ENCODE results near the gene CTSW.
A peak's percentile ranks its signal among the peaks of the same experiment; 100 is the strongest.
"Not testable (repeated sequence)": the region's sequence is repeated elsewhere in the genome, so short reads cannot be mapped to it uniquely, and the experiment has no call there.

Gene CTSW

GRCh38 chr11:65886826-65887722, 7.4 kb downstream of the CTSW start:
- no peak for DNase-seq

GRCh38 chr11:65887723-65888162, 8.1 kb downstream of the CTSW start:
- DNase-seq = no peak

GRCh38 chr11:65888163-65888814, 8.7 kb downstream of the CTSW start, which contains the start of gene FIBP:
FIBP (minus strand) TSS chr11:65888471; CDS start chr11:65888418, 53 bp downstream.
- DNase-seq = peak; percentile 96

DNA sequence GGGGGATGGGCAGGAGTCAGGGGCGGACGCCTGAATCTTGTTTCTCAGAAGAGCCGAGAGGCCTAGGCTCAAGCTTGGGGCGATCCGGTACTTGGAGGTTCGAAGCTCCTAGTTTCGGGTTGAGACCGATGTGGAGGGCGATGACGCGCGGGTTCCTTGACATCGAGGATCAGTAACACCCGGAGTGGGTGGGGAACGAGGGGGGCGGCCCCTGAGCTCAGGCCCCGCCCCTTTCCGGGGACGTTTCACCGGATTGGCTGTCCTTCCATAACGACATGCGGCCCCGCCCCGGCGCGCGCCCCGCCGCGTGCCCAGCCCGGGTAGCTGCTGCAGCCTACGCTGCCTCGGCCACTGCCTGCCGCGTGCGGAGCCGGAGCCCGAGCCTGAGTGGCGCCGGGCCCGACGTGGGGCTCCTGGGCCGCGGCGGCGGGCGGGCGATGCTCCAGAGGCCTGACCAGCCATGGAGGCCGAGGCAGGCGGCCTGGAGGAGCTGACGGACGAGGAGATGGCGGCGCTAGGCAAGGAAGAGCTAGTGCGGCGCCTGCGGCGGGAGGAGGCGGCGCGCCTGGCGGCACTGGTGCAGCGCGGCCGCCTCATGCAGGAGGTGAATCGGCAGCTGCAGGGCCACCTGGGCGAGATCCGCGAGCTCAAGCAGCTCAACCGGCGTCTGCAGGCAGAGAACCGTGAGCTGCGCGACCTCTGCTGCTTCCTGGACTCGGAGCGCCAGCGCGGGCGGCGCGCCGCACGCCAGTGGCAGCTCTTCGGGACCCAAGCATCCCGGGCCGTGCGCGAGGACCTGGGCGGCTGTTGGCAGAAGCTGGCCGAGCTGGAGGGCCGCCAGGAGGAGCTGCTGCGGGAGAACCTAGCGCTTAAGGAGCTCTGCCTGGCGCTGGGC, 10.9 kb downstream of the CTSW start, which contains the start of gene CCDC85B:
TSS of gene CCDC85B (plus strand) at position 350 of the 895 bp plus-strand sequence. CDS start at position 461, 111 bp downstream.
- DNase-seq = peak; percentile 98

- DNase-seq = peak; percentile 86
These were observed 11.8 kb downstream of the CTSW start for GRCh38 chr11:65891219-65892136.

- DNase-seq = not testable (repeated sequence)
These were observed 12.5 kb downstream of the CTSW start for GRCh38 chr11:65892137-65892540.

DNA sequence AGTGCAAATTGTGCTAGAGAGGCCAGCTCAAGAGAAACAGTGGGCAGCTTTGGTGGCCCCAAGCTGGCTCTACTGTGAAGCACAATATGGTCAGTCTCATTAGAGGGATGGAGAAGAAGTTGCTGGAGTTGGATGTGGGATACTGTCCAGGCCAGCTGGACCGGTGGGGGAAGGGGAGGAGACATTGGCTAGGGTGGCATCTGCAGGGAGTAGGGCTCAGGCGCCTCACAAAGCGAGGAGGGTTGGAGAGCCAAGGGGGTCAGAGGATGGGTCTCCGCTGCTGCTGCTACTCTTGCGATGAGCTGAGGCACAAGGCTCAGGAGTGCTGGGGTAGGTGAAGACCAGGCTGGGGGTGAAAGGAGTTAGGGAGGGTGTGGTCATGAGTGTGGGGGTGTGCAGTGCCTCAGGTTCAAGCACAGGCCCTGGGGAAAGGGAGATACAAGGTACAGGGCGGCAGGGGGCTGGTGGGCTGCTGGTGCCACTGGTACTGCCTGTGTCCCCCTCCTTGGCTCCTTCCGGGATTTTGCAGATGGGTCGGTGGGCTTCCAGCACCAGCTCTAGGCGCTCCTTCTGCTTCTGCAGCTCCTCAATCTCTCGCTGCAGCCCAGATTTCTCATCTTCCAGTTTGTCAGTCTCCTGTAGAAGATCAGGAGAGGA, 13.2 kb downstream of the CTSW start:
- no peak for DNase-seq

DNA sequence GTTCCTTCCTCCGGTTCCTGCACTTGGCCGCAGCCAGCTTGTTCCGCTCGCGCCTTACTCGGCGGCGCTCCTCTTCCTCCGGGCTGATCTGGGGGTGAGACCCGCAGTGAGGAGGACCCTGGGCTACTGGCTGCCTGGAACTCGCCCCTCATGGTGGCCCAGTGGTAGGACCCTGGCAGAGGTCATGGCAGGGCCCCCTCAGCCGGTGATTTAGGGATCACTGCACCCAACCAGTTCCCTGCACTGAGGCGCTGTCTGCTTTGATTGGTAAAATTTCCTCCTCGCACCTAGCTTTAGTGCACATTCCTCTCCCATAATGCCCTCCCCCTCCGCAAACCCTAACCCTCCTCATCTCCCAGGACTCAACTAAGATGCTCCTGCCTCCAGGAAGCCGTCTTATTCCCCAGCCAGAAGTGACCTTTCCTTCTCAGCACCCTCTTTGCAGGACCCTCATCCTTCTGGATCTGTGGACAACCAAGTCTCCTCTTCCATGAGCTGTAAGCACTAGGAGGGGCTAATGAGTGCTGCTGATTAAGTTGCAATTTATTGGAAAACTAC, 14.5 kb downstream of the CTSW start:
- no peak for DNase-seq

DNA sequence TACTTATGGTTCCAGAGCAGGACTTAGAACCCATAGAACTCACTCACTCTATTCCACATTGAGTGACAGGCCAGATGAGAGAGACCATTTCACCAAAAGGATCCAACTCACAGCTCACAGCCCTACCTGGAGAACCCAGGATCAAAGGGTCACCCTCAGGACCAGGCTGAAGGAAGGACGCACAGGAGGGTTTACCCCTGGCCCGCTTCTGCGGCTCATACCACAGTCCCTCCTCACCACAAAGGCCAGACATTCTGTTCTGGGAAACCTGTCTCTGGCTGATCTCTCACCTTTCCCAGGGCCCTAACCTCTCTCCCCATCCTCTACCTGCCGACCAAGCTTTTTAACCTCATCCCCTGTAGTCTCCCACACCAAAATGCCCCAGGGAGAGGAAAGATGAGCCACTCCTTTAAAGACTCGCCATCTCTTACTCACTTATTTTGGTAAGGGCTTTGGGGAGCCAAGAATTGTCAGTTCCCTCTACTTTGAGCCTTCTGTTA, 15.9 kb downstream of the CTSW start:
- no peak for DNase-seq

DNA sequence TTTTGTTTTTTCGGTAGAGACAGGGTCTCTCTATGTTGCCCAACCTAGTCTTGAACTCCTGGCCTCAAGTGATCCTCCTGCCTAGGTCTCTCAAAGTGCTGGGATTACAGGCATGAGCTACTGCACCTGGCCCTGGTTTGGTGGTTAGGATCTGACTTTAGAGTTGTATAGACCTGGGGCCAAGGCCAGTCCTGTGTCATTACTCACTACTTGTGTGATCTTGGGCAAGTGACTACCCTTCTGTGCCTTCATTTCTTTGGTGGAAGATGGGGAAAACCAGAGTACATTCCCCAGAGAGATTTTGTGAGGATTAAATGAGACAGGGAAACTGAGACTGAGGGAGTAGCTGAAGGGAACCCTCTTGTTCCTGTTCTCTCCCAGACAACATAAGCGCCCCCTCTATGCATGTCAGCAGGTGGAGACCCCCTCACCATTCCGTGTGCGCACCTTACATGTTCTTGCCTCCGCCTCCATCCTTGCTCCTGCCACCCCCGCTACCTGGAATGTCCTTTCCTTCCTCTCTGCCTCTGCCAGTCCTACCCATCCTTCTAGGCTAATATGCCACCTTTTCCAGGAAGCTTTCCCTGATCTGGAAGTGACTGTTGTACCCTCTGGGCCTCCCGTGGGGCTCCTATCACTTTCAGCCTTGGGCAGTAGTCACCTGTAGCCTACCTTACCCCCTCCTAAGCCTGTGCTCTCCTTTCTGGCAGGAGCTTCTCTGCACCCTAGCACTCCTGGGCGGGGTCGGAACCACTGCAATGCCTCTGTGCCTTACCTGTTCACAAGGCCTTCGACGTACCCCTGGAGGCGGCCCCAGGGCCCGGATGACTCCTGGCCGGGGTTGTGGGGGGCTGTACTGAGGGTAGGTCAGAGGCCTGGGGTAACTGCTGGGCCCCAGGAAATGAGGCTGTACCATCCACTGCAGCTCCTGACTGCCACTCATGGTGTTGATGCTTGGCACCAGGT, 16.7 kb downstream of the CTSW start:
- no peak for DNase-seq

DNA sequence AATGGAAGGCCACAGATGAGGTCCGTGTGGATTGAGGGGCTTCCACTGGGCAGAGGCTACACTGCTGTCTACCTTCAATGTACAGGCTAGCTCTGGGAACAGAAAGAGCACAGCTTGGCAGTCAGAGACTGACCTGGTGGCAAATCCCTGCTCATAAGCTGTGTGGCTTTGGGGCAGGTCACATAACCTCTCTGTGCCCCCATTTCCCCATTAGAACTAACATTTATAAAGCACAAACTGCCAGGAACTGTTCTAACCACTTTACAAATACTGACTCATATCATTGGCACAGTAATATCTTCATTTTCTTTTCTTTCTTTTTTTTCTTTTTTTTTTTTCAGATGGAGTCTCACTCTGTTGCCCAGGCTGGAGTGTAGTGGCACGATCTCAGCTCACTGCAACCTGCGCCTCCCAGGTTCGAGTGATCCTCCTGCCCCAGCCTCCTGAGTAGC, 17.4 kb downstream of the CTSW start:
- DNase-seq = no peak

- no peak for DNase-seq
These were observed 19.2 kb downstream of the CTSW start for GRCh38 chr11:65898656-65899355.

DNA sequence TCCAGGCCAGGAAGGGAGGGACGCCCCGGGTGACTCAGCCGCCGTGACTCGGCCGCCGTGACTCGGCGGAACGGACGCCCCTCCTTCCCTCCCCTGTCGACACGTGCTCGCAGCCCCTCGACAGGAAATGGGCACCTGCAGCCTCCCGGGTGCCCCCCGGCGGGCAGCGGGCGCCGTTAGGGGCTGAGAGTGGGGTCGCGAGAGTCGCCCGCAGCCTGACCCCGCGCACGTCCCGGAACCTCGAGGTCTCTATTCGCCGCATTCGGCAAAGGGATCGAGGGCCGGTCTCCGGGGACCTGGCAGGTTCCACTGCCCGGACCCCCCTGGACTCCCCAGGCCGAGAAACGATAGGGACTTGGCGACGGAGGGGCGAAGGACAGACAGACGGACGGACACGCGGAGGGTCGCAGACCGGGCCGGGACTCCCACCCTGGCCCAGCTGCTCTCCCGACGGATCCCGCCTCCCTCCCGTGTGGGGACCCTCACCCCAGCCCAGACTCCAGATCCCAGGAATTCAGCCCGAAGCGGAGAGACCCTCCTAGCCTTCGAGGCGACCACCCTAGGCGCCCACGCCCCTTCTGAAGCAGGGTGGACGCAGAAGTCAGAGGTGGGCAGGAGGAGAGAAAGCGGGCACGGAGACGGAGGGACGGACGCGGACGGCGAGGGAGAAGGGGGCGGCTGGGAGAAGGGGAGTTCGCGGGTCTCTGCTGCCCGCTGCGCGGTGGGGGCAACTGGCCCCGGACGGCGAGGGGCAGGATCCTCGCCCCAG, 19.9 kb downstream of the CTSW start:
- DNase-seq = peak; percentile 80

DNA sequence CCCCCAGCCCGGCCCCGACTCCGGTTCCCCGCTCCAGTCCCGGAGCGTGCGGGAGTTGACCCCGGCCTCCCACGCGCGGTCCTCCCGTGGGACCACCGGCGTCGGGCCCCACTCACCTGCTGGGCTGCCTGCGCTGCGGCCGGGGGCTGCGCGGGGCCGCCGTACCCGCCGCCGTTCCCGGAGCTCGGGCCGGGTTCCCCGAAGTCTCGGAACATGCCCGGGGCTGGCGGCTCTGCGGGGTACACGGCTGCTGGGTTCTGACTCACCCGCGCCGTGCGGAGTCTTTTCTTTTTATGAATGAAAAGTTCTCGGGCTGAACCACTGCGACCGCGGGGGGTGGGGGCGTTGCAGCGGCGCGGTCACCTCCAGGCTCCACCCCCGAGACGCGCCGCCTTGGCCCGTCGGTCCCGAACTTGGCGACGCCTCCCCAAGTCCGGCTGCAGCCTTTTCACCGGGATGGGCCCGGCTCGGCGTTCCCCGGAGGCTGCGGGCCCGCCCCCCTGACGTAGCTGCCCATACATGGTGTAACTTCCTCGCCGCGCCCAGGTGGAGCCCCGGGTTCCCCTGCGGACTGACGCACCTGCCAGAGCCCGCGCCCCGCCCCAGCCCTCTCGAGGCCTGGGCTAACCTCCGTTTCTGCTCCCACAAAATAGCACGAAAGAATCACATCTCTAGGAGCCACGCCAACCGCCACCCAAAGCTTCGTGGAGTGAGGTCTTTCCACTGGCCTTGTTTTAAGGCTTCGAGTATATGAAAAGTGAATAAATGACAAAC, 20.7 kb downstream of the CTSW start, which contains the start of gene FOSL1:
TSS of gene FOSL1 (minus strand) at position 264 of the 774 bp plus-strand sequence. CDS start at position 215, 49 bp downstream.
- DNase-seq = peak; percentile 97

DNA sequence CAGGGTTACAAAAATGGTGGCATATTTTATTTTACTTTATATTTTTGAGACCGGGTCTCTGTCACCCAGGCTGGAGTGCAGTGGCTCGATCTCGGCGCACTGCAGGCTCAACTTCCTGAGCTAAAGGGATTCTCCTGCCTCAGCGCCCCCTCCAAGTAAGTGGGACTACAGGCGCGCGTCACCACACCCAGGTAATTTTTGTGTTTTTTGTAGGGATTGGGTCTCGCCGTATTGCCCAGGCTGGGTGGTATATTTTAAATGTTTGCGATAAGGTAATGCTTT, 21.2 kb downstream of the CTSW start:
- no peak for DNase-seq

DNA sequence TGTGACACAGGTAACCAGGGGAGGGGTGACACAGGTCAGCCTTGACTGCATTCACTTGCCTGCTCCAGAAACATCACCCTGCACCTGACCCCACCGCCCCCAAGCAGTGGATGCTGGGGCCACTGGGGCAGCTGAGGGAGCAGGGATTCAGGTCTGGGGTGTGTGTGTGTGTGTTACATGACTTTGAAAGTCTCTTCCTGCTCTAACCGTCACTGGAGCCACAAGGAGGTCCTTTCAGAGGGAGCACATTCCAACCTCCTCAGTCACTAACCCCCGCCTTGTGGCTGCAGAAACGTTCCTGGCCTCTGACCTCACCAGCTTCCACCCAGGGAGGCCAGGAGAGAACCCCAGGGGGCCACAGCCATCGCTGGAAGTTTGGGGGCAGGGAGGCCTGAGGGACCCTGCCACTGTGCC, 23.4 kb downstream of the CTSW start:
- DNase-seq = peak; percentile 79

DNA sequence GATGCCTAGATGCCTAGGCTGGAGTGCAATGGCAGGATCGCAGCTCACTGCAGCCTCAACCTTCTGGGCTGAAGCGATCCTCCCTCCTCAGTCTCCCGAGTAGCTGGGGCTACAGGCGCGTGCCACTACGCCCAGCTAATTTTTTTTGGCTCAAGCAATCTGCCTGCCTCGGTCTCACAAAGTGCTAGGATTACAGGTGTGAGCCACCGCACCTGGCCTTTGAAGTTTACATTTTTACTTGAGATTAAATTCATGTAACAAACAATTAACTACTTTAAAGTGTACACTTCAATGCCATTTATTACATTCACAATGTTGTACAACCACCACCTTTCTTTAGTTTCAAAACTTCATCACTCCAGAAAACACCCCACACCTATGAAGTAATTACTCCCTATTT, 24.1 kb downstream of the CTSW start:
- no peak for DNase-seq
